Measurements from ENCODE around the gene TAF11L12.
"Not testable (repeated sequence)": the region's sequence is repeated elsewhere in the genome, so short reads cannot be mapped to it uniquely, and the experiment has no call there.

The TAF11L12 gene

GRCh38 chr5:17610092-17610491, at the start of gene TAF11L12:
Gene TAF11L12 (plus strand): TSS chr5:17610392.
- H3K4me1 Mint-ChIP-seq; DNase-seq (ENCODE audit: low spot score in 2 of 2); H3K36me3 Mint-ChIP-seq (ENCODE audit: insufficient read depth); H3K27ac Mint-ChIP-seq (ENCODE audit: low read depth); H3K27me3 Mint-ChIP-seq; ATAC-seq (replicated peaks; ENCODE audit: extremely low read depth, poor library complexity, severe bottlenecking); H3K4me3 Mint-ChIP-seq; H3K9me3 Mint-ChIP-seq: not testable (repeated sequence)

- H3K9me3 Mint-ChIP-seq; H3K4me3 Mint-ChIP-seq; H3K36me3 Mint-ChIP-seq (ENCODE audit: insufficient read depth); H3K27me3 Mint-ChIP-seq; ATAC-seq (replicated peaks; ENCODE audit: extremely low read depth, poor library complexity, severe bottlenecking); H3K4me1 Mint-ChIP-seq; DNase-seq (ENCODE audit: low spot score in 2 of 2); H3K27ac Mint-ChIP-seq (ENCODE audit: low read depth): not testable (repeated sequence)
These were observed 24.5 kb upstream of the TAF11L12 start, which contains the start of gene TAF11L7 for GRCh38 chr5:17585658-17586057. Gene TAF11L7 (minus strand): TSS chr5:17585758.

- H3K9me3 Mint-ChIP-seq, H3K4me1 Mint-ChIP-seq, H3K27me3 Mint-ChIP-seq: not testable (repeated sequence)
These were observed 19.3 kb upstream of the TAF11L12 start, which contains the start of gene TAF11L8 for GRCh38 chr5:17590860-17591259. Gene TAF11L8 (minus strand): TSS chr5:17590960.

GRCh38 chr5:17594255-17594654, 15.9 kb upstream of the TAF11L12 start, which contains the start of gene TAF11L9:
Gene TAF11L9 (minus strand): TSS chr5:17594394.
- not testable (repeated sequence) for H3K27me3 Mint-ChIP-seq; ATAC-seq (replicated peaks; ENCODE audit: extremely low read depth, poor library complexity, severe bottlenecking); H3K9me3 Mint-ChIP-seq

More at GRCh38 chr5:17590860-17591259, 19.3 kb upstream of the TAF11L12 start, which contains the start of gene TAF11L8:
- ATAC-seq (replicated peaks; ENCODE audit: extremely low read depth, poor library complexity, severe bottlenecking); H3K27ac Mint-ChIP-seq (ENCODE audit: low read depth); DNase-seq (ENCODE audit: low spot score in 2 of 2); H3K4me3 Mint-ChIP-seq; H3K36me3 Mint-ChIP-seq (ENCODE audit: insufficient read depth): not testable (repeated sequence)

GRCh38 chr5:17597728-17598127, 12.5 kb upstream of the TAF11L12 start, which contains the start of gene TAF11L10:
Gene TAF11L10 (minus strand): TSS chr5:17597828.
- not testable (repeated sequence) for ATAC-seq (replicated peaks; ENCODE audit: extremely low read depth, poor library complexity, severe bottlenecking); H3K27ac Mint-ChIP-seq (ENCODE audit: low read depth); H3K4me1 Mint-ChIP-seq; DNase-seq (ENCODE audit: low spot score in 2 of 2); H3K36me3 Mint-ChIP-seq (ENCODE audit: insufficient read depth); H3K9me3 Mint-ChIP-seq; H3K4me3 Mint-ChIP-seq; H3K27me3 Mint-ChIP-seq

More at GRCh38 chr5:17594255-17594654, 15.9 kb upstream of the TAF11L12 start, which contains the start of gene TAF11L9:
- H3K4me3 Mint-ChIP-seq; H3K4me1 Mint-ChIP-seq; H3K27ac Mint-ChIP-seq (ENCODE audit: low read depth); DNase-seq (ENCODE audit: low spot score in 2 of 2); H3K36me3 Mint-ChIP-seq (ENCODE audit: insufficient read depth): not testable (repeated sequence)

- not testable (repeated sequence) for H3K27ac Mint-ChIP-seq (ENCODE audit: low read depth); H3K27me3 Mint-ChIP-seq; H3K36me3 Mint-ChIP-seq (ENCODE audit: insufficient read depth); H3K4me3 Mint-ChIP-seq; ATAC-seq (replicated peaks; ENCODE audit: extremely low read depth, poor library complexity, severe bottlenecking); H3K4me1 Mint-ChIP-seq; DNase-seq (ENCODE audit: low spot score in 2 of 2)
- H3K9me3 Mint-ChIP-seq, result peaks cover 10% of the 10 kb centered on the region
These were observed 6.3 kb upstream of the TAF11L12 start, which contains the start of gene TAF11L11 for GRCh38 chr5:17603880-17604279. Gene TAF11L11 (plus strand): TSS chr5:17604183.

GRCh38 chr5:17604951-17605350, 5.2 kb upstream of the TAF11L12 start:
- DNase-seq (ENCODE audit: low spot score in 2 of 2) (no peak), ATAC-seq (replicated peaks; ENCODE audit: extremely low read depth, poor library complexity, severe bottlenecking) (no peak)
- no peaks in the 10 kb centered on the region for H3K4me1 Mint-ChIP-seq
- H3K36me3 Mint-ChIP-seq (ENCODE audit: insufficient read depth), result no peaks in the 10 kb centered on the region
- no peaks in the 10 kb centered on the region for H3K27me3 Mint-ChIP-seq
- no peak overlapping the region for H3K4me3 Mint-ChIP-seq
- H3K27ac Mint-ChIP-seq (ENCODE audit: low read depth), result no peak overlapping the region
- peaks cover 10% of the 10 kb centered on the region for H3K9me3 Mint-ChIP-seq

GRCh38 chr5:17607461-17607860, 2.7 kb upstream of the TAF11L12 start:
- not testable (repeated sequence) for ATAC-seq (replicated peaks; ENCODE audit: extremely low read depth, poor library complexity, severe bottlenecking); H3K36me3 Mint-ChIP-seq (ENCODE audit: insufficient read depth); H3K4me3 Mint-ChIP-seq; H3K27ac Mint-ChIP-seq (ENCODE audit: low read depth); DNase-seq (ENCODE audit: low spot score in 2 of 2); H3K27me3 Mint-ChIP-seq; H3K4me1 Mint-ChIP-seq
- peaks cover 10% of the 10 kb centered on the region for H3K9me3 Mint-ChIP-seq

- no peak for DNase-seq (ENCODE audit: low spot score in 2 of 2)
- no peaks in the 10 kb centered on the region for H3K4me1 Mint-ChIP-seq
- no peak overlapping the region for H3K27ac Mint-ChIP-seq (ENCODE audit: low read depth)
- no peaks in the 10 kb centered on the region for H3K27me3 Mint-ChIP-seq
- no peaks in the 10 kb centered on the region for H3K36me3 Mint-ChIP-seq (ENCODE audit: insufficient read depth)
- no peak overlapping the region for H3K4me3 Mint-ChIP-seq
- H3K9me3 Mint-ChIP-seq, result peaks cover 5% of the 10 kb centered on the region
- no peak for ATAC-seq (replicated peaks; ENCODE audit: extremely low read depth, poor library complexity, severe bottlenecking)
These were observed 4.8 kb downstream of the TAF11L12 start for GRCh38 chr5:17614872-17615605.

GRCh38 chr5:17619354-17619753, 9.2 kb downstream of the TAF11L12 start:
- no peak for DNase-seq (ENCODE audit: low spot score in 2 of 2)
- no peaks in the 10 kb centered on the region for H3K27me3 Mint-ChIP-seq
- no peaks in the 10 kb centered on the region for H3K4me1 Mint-ChIP-seq

GRCh38 chr5:17620627-17621026, 10.4 kb downstream of the TAF11L12 start:
- Mint-ChIP-seq H3K27ac (ENCODE audit: low read depth) (no peak overlapping the region), H3K4me3 (no peak overlapping the region)

More at GRCh38 chr5:17619354-17619753, 9.2 kb downstream of the TAF11L12 start:
- Mint-ChIP-seq H3K9me3 (peaks cover 4% of the 10 kb centered on the region), H3K36me3 (ENCODE audit: insufficient read depth) (no peaks in the 10 kb centered on the region), H3K27ac (ENCODE audit: low read depth) (no peak overlapping the region), H3K4me3 (no peak overlapping the region)
- ATAC-seq (replicated peaks; ENCODE audit: extremely low read depth, poor library complexity, severe bottlenecking), result no peak

GRCh38 chr5:17625686-17626085, 15.5 kb downstream of the TAF11L12 start:
- no peaks in the 10 kb centered on the region for H3K4me1 Mint-ChIP-seq
- DNase-seq (ENCODE audit: low spot score in 2 of 2) (no peak), ATAC-seq (replicated peaks; ENCODE audit: extremely low read depth, poor library complexity, severe bottlenecking) (no peak)
- no peaks in the 10 kb centered on the region for H3K36me3 Mint-ChIP-seq (ENCODE audit: insufficient read depth)
- no peak overlapping the region for H3K27ac Mint-ChIP-seq (ENCODE audit: low read depth)
- peaks cover 11% of the 10 kb centered on the region for H3K9me3 Mint-ChIP-seq
- H3K27me3 Mint-ChIP-seq, result no peaks in the 10 kb centered on the region
- H3K4me3 Mint-ChIP-seq, result no peak overlapping the region

More at GRCh38 chr5:17620627-17621026, 10.4 kb downstream of the TAF11L12 start:
- no peak for DNase-seq (ENCODE audit: low spot score in 2 of 2)
- ATAC-seq (replicated peaks; ENCODE audit: extremely low read depth, poor library complexity, severe bottlenecking), result no peak
- H3K9me3 Mint-ChIP-seq, result peaks cover 6% of the 10 kb centered on the region
- no peaks in the 10 kb centered on the region for H3K36me3 Mint-ChIP-seq (ENCODE audit: insufficient read depth)
- H3K4me1 Mint-ChIP-seq, result no peaks in the 10 kb centered on the region
- no peaks in the 10 kb centered on the region for H3K27me3 Mint-ChIP-seq

GRCh38 chr5:17631788-17632187, 21.6 kb downstream of the TAF11L12 start, which contains the start of gene TAF11L13:
Gene TAF11L13 (plus strand): TSS chr5:17632088.
- H3K4me1 Mint-ChIP-seq; H3K9me3 Mint-ChIP-seq; H3K27ac Mint-ChIP-seq (ENCODE audit: low read depth); DNase-seq (ENCODE audit: low spot score in 2 of 2); H3K4me3 Mint-ChIP-seq; H3K36me3 Mint-ChIP-seq (ENCODE audit: insufficient read depth); ATAC-seq (replicated peaks; ENCODE audit: extremely low read depth, poor library complexity, severe bottlenecking); H3K27me3 Mint-ChIP-seq: not testable (repeated sequence)

Data from central memory CD8-positive, alpha-beta T cell (primary cell).